HG02885 (cell line): ENCODE data around the gene WNK4.
A peak's percentile ranks its signal among the peaks of the same experiment; 100 is the strongest.
"Not testable (repeated sequence)": the region's sequence is repeated elsewhere in the genome, so short reads cannot be mapped to it uniquely, and the experiment has no call there.

ENCODE experiments used
- ATAC-seq: cut with Tn5 transposase; IDR thresholded peaks from one replicate; pipeline ENCODE4 v1.9.1; 2021; ENCODE audit warnings: mild to moderate bottlenecking; ENCODE audit not compliant: unreplicated experiment, poor library complexity

Gene WNK4

DNA sequence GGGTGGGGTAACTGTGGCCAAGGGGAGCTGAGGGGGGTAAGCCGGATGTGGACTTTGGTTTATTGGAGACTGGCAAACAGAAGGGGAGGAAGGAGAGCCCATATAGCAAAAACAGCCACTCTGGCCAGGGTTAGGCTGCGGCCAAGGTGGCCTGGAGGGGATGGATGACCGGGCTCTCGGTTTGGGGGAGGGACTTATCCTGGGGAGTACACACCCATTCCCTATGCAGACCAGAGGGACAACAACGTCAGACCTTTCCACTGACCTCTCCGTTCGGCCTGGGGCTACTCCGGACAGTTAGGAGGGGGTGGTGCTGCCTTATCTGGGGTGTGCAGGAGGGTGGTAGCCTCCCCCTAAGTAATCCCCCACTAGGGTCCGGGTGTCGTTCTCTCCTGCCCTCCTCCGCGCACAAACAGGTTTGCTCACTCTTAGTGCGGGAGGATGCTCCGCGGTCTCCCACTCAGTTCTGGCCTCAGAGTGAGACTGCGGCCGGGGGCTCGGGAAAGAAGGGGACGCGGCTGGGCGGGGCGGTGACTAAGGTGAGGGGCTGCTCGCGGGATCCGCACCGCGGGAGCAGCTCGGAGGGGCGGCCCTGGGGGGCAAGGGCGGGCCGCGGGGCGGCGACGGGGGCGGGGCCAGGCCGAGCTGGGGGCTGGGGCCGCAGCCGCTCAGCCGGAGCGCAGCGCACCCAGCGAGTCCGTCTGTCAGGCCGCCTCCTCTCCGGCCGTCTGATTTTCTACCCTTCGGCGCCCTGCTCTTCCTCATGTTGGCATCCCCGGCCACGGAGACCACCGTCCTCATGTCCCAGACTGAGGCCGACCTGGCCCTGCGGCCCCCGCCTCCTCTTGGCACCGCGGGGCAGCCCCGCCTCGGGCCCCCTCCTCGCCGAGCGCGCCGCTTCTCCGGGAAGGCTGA, at the start of gene WNK4:
Gene WNK4 (plus strand): TSS at position 675 of the 915 bp plus-strand sequence. CDS start 89 bp downstream, at position 764.
- ATAC-seq = no peak

DNA sequence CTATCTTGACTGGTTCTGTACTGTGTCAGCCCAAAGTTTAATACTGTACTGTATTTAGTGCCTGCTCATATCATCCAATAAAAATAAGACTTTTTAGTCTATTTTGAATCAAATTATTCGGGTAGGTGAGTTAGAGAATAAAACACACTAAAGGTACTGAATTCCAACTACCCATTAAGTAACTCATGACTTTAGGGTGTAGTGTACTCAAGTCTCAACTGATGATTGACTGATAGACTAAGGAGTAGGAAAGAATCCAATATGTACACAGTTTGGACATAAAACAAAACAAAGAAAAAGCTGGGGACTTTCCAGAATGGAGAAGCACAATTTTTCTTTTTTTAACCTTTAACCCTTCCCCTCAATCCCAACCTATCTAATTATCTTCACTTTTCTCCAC, 39.7 kb upstream of the WNK4 start:
- no peak for ATAC-seq

DNA sequence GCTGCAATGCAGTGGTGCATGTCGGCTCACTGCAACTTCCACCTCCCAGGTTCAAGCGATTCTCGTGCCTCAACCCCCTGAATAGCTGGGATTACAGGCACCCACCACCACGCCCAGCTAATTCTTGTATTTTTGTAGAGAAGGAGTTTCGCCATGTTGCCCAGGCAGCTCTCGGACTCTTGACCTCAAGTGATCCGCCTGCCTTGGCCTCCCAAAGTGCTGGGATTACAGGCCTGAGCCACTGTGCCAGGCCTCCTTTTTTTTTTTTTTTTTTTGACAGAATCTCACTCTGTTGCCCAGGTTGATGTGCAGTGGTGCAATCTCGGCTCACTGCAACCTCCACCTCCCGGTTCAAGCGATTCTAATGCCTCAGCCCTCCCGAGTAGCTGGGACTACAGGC, 37.5 kb upstream of the WNK4 start:
- not testable (repeated sequence) for ATAC-seq

DNA sequence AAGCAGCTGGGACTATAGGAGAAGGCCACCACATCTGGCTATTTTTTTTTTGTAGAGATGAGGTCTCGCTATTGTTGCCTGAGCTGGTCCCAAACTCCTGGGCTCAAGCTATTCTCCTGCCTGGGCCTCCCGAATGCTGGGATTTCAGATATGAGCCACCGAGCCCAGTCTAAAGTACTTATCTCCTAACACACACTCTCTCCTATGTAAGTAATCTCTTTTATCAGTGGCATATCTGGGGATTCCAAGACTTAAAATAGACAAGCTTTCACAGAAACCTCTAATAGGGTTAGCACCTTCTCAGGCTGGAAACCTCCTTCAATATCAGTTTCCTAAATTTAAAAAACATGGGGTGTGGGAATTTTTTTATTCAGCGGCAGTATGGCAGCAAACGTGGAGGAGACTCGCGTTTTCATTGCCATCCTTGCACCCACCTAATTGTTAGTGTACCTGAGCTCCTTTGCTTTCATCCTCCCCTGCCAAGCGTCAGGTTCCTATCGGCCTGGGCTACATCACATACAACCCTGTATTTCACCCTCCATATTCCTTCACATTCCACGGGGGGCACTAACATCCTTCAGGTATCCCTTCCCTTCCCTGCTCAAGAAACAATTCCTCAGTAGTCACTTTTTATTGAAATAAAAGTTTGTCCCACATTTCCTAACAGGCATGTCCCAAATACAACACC, 36.7 kb upstream of the WNK4 start:
- ATAC-seq = no peak

DNA sequence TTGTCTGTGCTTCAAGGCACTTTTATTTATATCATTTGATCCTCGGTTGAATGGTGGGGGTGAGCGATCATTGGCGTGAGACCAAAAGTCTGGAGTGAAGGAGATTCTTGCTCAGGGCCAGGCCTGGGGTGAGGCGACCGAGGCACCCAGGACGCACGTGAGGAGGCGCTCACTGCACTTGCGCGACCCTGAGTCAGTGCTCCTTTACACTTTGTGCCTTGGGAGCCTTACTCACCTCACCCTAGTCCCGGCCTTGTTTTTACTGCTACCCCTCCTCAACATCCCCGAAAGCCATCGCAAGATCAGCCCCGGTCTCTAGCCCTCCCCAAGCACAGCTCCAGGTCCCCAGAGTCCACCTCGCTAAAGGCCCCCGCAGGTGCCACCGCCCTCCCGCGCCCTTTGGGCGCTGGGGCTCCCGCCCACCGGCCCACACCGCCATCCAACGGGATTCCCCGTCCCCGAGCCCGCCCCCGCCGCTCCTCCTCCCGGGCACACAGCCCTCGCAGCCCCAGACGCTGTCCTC, 36.1 kb upstream of the WNK4 start:
- peak; percentile 63 for ATAC-seq

DNA sequence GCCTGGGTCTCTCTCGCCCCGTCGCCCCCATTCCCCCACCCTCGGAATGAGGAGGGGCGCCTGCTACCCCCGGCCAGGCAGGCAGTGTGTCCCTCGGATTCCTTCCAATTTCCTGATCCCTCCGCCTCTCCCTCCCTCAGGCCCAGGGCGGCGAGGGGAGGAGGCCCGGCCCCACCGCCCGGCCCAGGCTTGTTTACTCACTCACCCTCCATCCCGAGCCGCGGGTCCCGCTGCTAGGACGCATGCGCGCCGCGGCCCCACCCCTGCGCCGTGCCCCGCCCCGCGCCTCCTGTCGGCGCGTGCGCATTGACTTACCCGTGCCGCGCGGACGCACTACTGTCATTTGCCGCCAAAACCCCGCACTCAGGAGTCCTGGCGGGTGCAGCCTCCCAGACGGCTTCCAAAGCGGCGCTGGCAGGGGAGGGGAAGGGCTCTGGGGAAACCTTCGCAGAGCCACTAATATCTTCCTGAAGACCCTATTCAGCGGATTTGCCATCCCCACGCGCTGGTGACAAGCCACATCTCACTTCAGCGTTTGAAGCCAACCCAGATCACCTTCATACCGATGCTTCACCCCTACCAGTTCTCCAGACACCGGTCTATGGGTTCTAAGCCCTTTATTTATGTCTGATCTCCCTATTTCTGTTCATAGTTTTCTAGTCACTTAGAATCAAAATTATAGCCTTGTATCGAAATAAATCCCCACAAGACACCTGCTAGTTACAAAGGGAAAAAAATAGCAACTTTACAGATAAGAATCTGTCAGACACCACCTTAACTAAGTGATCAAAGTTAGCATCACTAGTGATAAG, 35.4 kb upstream of the WNK4 start, which contains the start of gene EZH1:
Gene EZH1 (minus strand): TSS at position 235 of the 812 bp plus-strand sequence. CDS start 16,099 bp downstream, outside the sequence.
- ATAC-seq = peak; percentile 83

DNA sequence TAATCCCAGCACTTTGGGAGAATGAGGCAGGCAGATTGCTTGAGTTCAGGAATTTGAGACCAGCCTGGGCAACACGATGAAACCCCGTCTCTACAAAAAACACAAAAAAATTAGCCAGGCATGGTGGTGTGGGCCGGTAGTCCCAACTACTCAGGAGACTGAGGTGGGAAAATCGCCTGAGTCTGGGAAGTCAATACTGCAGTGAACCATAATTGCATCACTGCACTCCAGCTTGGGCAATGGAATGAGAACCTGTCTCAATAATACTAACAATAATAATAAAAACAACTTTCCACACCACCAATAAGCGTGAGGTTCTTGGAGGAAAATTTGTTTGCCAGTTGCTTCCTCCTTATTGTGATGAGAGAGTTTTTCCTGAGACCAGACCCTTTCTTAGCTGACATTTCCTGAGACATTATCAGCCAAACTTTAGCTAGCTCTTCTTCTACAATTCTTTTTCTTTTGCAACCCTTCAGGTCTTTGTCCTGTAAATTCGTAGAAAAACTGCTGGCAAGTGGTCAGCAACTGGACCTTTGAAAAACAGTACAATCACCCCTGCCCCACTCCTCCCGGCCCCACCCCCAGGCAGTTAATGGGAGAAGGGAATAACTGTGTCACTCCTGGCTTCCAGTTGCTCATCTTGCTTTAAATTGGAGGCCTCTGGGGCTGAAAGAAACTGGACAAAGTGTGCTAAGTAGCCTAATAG, 32.1 kb upstream of the WNK4 start:
- no peak for ATAC-seq

DNA sequence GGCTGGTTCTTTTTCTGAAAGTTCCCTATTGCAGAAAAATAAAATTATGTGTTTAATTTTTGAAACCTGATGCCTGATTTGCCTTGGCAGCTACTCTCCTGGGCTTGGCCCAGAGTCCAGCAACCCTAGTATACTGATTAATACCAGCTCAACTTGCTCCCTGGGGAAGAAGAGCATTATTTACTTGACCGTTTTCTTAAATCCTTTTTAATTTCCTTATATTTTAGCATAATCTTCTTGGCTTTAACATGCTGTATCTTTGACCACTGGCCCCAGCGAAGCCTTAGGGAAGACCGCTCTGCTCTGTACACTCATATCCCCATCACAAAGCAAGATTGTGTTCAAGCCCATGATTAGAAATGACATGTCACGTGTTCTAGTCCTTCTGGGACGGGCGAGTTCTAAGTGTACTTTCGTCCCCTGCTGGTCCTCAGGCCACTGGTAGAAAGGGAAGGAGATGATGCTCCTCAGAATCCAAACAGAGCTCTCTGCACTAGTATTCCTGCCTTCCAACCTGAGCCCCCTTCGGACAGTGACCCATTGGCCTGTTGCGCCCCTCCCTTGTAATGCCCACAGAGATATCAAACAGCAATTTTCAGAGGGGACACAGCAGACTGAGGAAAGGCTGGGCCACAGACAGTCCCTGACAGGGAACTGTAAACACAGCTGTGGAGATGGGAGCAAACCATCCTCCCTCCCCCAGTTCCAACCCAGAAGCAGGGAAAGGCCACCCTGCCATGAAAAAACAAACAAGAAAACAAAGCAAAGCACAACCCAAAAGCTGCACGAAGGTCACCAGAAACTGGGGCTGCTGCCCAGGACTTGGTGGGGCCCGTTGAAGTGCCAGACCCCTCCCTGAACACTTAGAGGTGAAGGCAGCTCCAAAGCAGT, 31.3 kb upstream of the WNK4 start:
- ATAC-seq = no peak

DNA sequence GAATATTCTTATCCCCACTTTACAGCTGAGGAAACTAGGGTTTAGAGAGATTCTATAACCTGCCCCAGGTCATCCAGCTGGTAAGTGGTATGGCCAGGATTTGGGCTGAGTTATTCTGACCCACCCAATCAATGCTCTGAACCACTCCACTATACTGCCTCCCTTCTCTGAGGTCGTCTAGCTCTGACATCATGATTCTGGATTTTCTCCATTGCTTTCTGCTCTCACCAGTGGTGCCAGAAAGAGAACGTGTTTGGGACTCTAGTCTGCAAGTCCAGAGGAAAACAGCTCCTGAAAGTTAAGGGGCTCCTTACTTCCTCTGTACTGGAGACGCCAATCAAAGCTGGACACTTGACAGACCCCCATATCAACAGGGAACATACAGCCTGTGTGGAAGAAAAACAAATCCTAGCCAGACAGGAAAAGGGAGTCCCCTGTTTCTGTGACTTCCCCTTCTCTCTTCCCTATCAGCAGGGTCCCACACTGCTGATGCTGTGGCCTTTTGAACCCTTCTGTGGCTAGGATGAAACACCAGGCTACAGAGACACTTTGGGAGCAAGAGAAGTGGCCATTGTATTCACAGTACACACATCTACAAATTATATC, 29.6 kb upstream of the WNK4 start:
- no peak for ATAC-seq

DNA sequence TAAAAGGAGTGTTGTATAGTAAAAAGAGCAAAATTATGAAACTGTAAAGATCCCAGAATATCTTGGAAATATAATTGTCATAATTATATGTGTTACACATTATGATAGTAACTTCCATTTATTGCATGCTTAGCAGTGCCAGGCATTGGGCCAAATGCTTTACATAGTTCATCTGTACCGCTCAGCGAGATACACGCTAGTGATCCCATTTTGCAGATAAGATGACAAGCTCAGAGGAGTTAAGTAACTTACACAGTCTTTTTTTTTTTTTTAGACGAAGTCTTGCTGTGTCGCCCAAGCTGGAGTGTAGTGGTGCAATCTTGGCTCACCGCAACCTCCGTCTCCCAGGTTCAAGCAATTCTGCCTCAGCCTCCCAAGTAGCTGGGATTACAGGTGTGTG, 28.8 kb upstream of the WNK4 start:
- no peak for ATAC-seq

DNA sequence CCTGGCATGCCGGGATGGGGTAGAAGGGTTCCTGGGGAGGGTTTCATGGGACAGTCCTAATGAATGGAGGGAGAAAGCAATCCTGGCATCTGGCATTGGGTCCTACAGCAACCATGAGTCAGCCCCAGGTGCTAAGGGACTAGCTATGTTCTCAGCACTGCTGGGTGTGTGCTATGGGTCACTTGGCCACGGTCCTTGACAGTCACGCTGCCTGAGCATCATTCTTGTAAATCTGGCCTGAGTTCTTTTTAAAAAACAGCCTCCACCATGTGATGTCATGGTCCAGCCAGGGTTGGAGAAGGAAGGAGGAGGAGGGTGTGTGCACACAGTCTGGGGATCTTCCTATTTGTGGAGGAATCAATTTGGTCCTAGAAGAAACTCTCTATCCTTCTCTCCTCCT, 25.6 kb upstream of the WNK4 start:
- ATAC-seq = no peak

DNA sequence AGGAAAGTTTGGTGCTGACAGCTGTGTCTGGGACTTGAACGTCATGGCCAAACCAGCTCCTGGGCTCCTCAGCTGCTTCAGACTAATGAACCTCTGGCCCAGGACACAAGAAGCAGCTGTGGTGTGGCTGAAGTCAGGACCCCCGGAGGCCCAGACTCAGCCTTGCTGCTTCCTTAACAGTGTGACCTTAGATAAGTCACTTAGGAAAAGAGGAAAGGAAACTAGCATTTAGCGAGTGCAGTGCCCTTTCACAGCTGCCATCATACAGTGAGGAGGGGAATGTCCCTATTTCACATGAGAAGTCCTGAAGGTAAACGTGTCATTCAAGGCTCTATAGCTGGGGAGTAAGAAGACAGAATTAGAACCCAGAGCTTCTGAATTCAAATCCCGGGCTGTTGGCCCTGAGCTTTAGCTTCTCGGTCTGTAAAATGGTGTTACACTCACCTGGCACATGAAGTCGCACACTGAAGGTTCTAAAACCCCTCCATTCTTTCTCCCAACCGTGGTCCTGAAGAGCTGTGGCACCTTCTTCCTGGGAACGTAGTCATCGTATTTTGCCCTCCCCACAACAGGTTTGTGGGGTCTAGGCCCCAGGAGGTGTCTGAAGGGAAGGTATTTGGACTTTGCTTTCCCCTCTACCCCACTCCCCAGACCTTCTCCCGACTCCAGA, 20.3 kb upstream of the WNK4 start:
- peak; percentile 53 for ATAC-seq

DNA sequence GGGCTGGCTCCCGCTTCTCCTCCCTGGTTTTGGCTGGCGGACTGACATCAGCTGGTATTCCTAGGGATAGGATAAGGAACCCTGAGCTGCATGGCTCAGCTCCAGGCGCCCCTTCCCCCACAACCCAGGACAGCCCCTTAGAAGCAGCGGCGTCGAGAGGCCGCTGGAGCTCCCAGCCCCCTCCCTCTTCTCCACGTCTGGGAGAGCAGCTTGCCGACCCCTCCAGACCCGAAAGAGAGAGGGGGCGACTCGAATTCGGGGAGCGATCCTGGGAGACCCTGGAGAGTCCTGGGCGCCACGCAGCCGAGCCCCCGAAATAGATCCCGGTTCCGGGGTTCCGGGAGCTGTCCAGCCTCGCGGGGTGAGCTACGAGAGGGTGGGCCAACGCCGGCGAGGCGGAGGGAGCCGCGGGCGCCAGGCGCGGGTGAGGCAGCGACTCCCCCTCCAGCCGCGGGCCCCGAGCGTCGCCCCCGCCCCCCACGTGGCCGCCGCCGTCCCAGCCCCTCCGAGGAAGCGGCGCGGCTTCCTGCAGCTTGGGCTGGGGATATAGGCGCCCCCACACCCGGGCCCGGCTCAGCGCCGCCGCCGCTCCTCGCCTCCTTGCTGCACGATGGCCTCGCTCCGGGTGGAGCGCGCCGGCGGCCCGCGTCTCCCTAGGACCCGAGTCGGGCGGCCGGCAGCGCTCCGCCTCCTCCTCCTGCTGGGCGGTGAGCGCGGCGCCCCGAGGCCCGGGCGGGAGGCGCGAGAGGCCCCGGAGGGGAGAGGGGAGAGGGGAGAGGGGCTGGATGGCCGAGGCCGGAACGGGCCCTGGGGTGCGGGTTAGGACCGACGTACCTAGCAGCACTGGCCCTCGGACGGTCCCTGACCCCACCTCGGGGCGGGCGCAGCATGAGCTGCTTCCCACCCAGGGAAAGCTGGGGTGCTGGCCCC, 19.5 kb upstream of the WNK4 start, which contains the start of gene RAMP2:
Gene RAMP2 (plus strand): TSS at position 576 of the 930 bp plus-strand sequence. CDS start 35 bp downstream, at position 611.
- ATAC-seq = no peak

DNA sequence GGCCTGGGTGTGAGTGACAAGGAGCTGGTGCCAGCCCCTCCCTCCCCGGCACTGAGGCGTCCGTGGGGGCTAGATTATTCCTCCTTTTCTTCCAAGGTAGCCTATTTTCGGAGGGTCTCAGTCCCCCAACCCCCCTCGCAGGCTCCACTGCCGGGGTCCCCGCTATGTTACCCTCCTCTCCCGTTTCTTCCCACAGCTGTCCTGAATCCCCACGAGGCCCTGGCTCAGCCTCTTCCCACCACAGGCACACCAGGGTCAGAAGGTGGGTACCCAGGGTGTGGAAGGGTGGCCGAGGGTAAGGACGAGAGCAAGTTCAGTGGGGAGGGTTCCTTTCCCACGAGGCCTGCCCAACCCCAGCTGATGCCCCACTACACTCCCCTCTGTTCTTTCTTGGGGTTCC, 18.8 kb upstream of the WNK4 start:
- ATAC-seq = no peak

DNA sequence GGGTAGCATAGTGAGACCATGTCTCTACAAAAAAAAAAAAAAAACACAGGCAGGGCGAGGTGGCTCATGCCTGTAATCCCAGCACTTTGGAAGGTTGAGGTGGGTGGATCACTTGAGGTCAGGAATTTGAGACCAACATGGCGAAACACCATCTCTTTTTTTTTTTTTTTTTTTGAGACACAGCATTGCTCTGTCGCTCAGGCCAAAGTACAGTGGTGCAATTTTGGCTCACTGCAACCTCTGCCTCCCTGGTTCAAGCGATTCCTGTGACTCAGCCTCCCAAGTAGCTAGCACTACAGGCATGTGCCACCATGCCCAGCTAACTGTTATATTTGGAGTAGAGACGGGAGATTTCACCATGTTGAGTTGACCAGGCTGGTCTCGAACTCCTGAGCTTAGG, 14.3 kb upstream of the WNK4 start:
- ATAC-seq = no peak

DNA sequence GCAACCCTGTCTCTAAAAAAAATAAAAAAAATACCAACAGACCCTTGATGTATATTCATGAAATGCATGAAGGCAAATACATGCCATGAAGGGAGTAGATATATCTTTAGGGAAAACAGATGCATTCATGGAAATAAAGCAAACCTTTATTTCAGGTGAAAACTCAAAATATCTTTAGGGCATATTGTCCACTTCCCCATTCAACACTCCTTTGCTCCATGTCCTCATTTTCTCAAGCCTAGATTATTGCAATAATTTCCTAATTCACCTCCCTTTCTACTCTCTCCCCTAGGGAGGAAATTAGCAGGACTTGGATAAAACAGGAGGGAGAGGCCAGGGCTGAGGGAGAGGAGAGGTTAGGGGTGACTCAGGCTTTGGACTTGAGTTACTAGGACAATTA, 12.9 kb upstream of the WNK4 start:
- no peak for ATAC-seq

DNA sequence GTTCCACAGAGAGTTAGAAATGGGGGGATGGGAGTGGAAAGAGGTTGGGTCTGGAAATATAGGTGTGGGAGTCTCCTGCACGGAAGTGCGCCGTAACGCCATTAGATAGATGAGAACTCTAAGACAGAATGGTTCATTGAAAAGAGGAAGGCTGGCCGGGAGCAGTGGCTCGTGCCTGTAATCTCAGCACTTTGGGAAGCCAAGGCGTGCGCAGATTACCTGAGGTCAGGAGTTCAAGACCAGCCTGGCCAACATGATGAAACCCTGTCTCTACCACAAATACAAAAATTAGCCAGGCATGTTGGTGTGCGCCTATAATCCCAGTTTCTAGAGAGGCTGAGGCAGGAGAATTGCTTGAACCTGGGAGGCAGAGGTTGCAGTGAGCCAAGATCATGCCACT, 12.4 kb upstream of the WNK4 start:
- ATAC-seq = not testable (repeated sequence)
